ENCODE results near the gene IL11RA. TPM values are rescaled to one million over a fixed set of nuclear protein-coding genes. Genes with fewer than 3 reads are reported as not detected.

Gene IL11RA
- total RNA-seq, 2 donors from 2014 or later, result 10.5 to 10.6 TPM

GRCh38 chr9:34620061-34620994, 31.7 kb upstream of the IL11RA start, which contains the start of gene DCTN3:
Gene DCTN3, minus strand, starts transcription at chr9:34620495. Its CDS starts 31 bp downstream, at chr9:34620464.
- H3K9me3 ChIP-seq, result no peaks in the 10 kb centered on the region
- H3K27me3 ChIP-seq, result peaks cover 33% of the 10 kb centered on the region
- H3K9ac ChIP-seq (ENCODE audit: low read depth in 2 of 2, low read length in 2 of 2), result peak within 1 kb of the TSS; percentile 88 to 89
- H3K36me3 ChIP-seq, result peaks cover 14% of the 10 kb centered on the region
- TF ChIP-seq CTCF (IDR thresholded peaks at IDR 0.05), result no peak
- DNase-seq, result peak; percentile 94
- no peak within 1 kb of the TSS for H3K27ac ChIP-seq
- H3K4me1 ChIP-seq, result peaks cover 8% of the 10 kb centered on the region
- peak within 1 kb of the TSS; percentile 91 for H3K4me3 ChIP-seq
- intact Hi-C loops (cut with DNase I), result no loop called here

- no peak overlapping the region for H3K9ac ChIP-seq (ENCODE audit: low read depth in 2 of 2, low read length in 2 of 2)
- intact Hi-C loops (cut with DNase I), result no loop called here
- H3K4me3 ChIP-seq, result no peak overlapping the region
- peaks cover 8% of the 10 kb centered on the region for H3K4me1 ChIP-seq
- no peaks in the 10 kb centered on the region for H3K36me3 ChIP-seq
- no peaks in the 10 kb centered on the region for H3K9me3 ChIP-seq
- peaks cover 64% of the 10 kb centered on the region for H3K27me3 ChIP-seq
- DNase-seq, result no peak
- H3K27ac ChIP-seq, result no peak overlapping the region
- no peak for TF ChIP-seq CTCF (IDR thresholded peaks at IDR 0.05)
Observed at GRCh38 chr9:34623374-34624235, 28.4 kb upstream of the IL11RA start.

- Histone ChIP-seq H3K27me3 (peaks cover 75% of the 10 kb centered on the region), H3K4me3 (no peak overlapping the region), H3K27ac (no peak overlapping the region), H3K4me1 (peaks cover 3% of the 10 kb centered on the region), H3K9ac (ENCODE audit: low read depth in 2 of 2, low read length in 2 of 2) (no peak overlapping the region), H3K36me3 (no peaks in the 10 kb centered on the region), H3K9me3 (no peaks in the 10 kb centered on the region)
- TF ChIP-seq CTCF (IDR thresholded peaks at IDR 0.05), result no peak
- intact Hi-C loops (cut with DNase I), result no loop called here
- DNase-seq, result no peak
Observed at GRCh38 chr9:34624475-34625185, 27.4 kb upstream of the IL11RA start.

- Histone ChIP-seq H3K9ac (ENCODE audit: low read depth in 2 of 2, low read length in 2 of 2) (no peak overlapping the region), H3K4me3 (no peak overlapping the region), H3K27me3 (peaks cover 79% of the 10 kb centered on the region), H3K9me3 (no peaks in the 10 kb centered on the region), H3K4me1 (no peaks in the 10 kb centered on the region), H3K36me3 (no peaks in the 10 kb centered on the region), H3K27ac (no peak overlapping the region)
- intact Hi-C loops (cut with DNase I), result no loop called here
- no peak for TF ChIP-seq CTCF (IDR thresholded peaks at IDR 0.05)
- DNase-seq, result no peak
Observed at GRCh38 chr9:34625186-34625486, 26.8 kb upstream of the IL11RA start.
